PC-3 (cell line): Measurements from ENCODE around the gene RGS9BP. TPM values are rescaled to one million over a fixed set of nuclear protein-coding genes. Genes with fewer than 3 reads are reported as not detected.

Source experiments
- ATAC-seq: fragments of 200-7000 bp; cut with Tn5 transposase; 2 replicates; pipeline ENCODE4 v1.9.1; 2020; ENCODE audit warnings: mild to moderate bottlenecking, moderate library complexity
- BruUV-seq: library from RNA; stranded (reverse); fragments of 400-500 nt; replicated peaks from 2 replicates; lab custom pipeline; 2021; lab: Mats Ljungman, UMichigan
- CTCF ChIA-PET: fragments of 300-600 bp; sonication (Branson Sonifier 250); formaldehyde crosslinking; loops from one replicate; lab custom pipeline; 2022; ENCODE audit warnings: antibody characterized with exemption; lab: Charles Lee
- POLR2A ChIA-PET: fragments of 300-600 bp; sonication (Branson Sonifier 250); formaldehyde crosslinking; loops from one replicate; lab custom pipeline; 2022; ENCODE audit warnings: antibody characterized with exemption; ENCODE audit not compliant: unreplicated experiment; lab: Charles Lee
- DNase-seq: peaks from one replicate; pipeline ENCODE4 v3.0.0-alpha.2; 2015
- H2AFZ ChIP-seq: fragments of 300-600 bp; sonication (generic); 2 replicates; pipeline ENCODE4 v1.6.0; 2016; ENCODE audit warnings: antibody characterized with exemption, low read length
- H3F3A ChIP-seq: fragments of 300-600 bp; sonication (generic); one replicate; pipeline ENCODE4 v1.6.0; 2017; ENCODE audit warnings: antibody characterized with exemption, low read length, control low read depth, mild to moderate bottlenecking; ENCODE audit not compliant: unreplicated experiment
- H3K27ac ChIP-seq: fragments of 300-600 bp; sonication (generic); 2 replicates; pipeline ENCODE4 v1.5.1; 2016; ENCODE audit warnings: mild to moderate bottlenecking, low read length
- H3K27me3 ChIP-seq: fragments of 300-600 bp; sonication (generic); 2 replicates; pipeline ENCODE4 v1.6.1; 2016; ENCODE audit warnings: low read length, mixed read lengths
- H3K36me3 ChIP-seq: fragments of 300-600 bp; sonication (generic); 2 replicates; pipeline ENCODE4 v1.6.1; 2016; ENCODE audit warnings: low read depth, mixed run types, low read length, mixed read lengths
- H3K4me1 ChIP-seq: fragments of 300-600 bp; sonication (generic); 2 replicates; pipeline ENCODE4 v1.5.1; 2016; ENCODE audit warnings: low read length; ENCODE audit not compliant: insufficient read depth
- H3K4me2 ChIP-seq: fragments of 300-600 bp; sonication (generic); 2 replicates; pipeline ENCODE4 v1.6.0; 2016; ENCODE audit warnings: low read length
- H3K4me3 ChIP-seq: fragments of 300-600 bp; sonication (generic); 2 replicates; pipeline ENCODE4 v1.5.1; 2016; ENCODE audit warnings: mild to moderate bottlenecking, low read length, mixed read lengths
- H3K79me2 ChIP-seq: fragments of 300-600 bp; sonication (generic); 2 replicates; pipeline ENCODE4 v1.6.1; 2017; ENCODE audit warnings: low read length, mixed read lengths
- H3K9ac ChIP-seq: fragments of 300-600 bp; sonication (generic); 2 replicates; pipeline ENCODE4 v1.6.0; 2016; ENCODE audit warnings: mild to moderate bottlenecking, low read length
- H3K9me2 ChIP-seq: fragments of 300-600 bp; sonication (generic); replicated peaks from 2 replicates; pipeline ENCODE4 v1.6.1; 2016; ENCODE audit warnings: mixed run types, low read length, mixed read lengths
- H3K9me3 ChIP-seq: fragments of 300-600 bp; sonication (generic); 2 replicates; pipeline ENCODE4 v1.6.1; 2016; ENCODE audit warnings: low read length, mixed read lengths
- H4K20me1 ChIP-seq: fragments of 300-600 bp; sonication (generic); 2 replicates; pipeline ENCODE4 v1.6.1; 2016; ENCODE audit warnings: low read length, mixed read lengths
- CTCF ChIP-seq: fragments of 300-600 bp; sonication (generic); conservative IDR thresholded peaks from 2 replicates; pipeline ENCODE4 v1.5.1; 2017; ENCODE audit warnings: antibody characterized with exemption, low read depth, mild to moderate bottlenecking, low read length
- EZH2 ChIP-seq: fragments of 300-600 bp; sonication (generic); IDR thresholded peaks from one replicate; pipeline ENCODE4 v1.6.1; 2017; ENCODE audit warnings: antibody characterized with exemption, mild to moderate bottlenecking, low read length; ENCODE audit not compliant: unreplicated experiment
- EZH2phosphoT487 ChIP-seq: fragments of 300-600 bp; sonication (generic); IDR thresholded peaks from 2 replicates; pipeline ENCODE4 v1.6.1; 2018; ENCODE audit warnings: mild to moderate bottlenecking, antibody characterized with exemption, low read length, borderline replicate concordance
- intact Hi-C: fragments of 100-400 bp; cut with micrococcal nuclease; formaldehyde crosslinking; loops from 2 replicates; pipeline ENCODE4 v1.9.0; 2023
- total RNA-seq: library from RNA; depleted of rRNA; stranded (reverse); fragments of >200 nt; gene quantifications from 2 replicates; pipeline ENCODE4 v1.2.3, GENCODE V29; 2014

RGS9BP gene
- total RNA-seq, 1 experiment from 2014 or later: 1.6 TPM

GRCh38 chr19:32717496-32717895 is 41.8 kb downstream of the RGS9BP start:
- no peak overlapping the region for H3K27ac ChIP-seq
- H3K9ac ChIP-seq: no peak overlapping the region
- no peaks in the 10 kb centered on the region for H3K27me3 ChIP-seq
- no peaks in the 10 kb centered on the region for H3F3A ChIP-seq
- no peaks in the 10 kb centered on the region for H3K36me3 ChIP-seq
- no peaks in the 10 kb centered on the region for H3K79me2 ChIP-seq
- H3K4me2 ChIP-seq: no peak overlapping the region
- no peaks in the 10 kb centered on the region for H3K9me3 ChIP-seq
- no peak overlapping the region for H2AFZ ChIP-seq
- DNase-seq: no peak
- POLR2A ChIA-PET: no interaction called here
- no TSS peak for BruUV-seq
- H4K20me1 ChIP-seq: no peaks in the 10 kb centered on the region
- intact Hi-C loops: no loop called here
- no peak for ATAC-seq
- no peaks in the 10 kb centered on the region for H3K9me2 ChIP-seq
- no peaks in the 10 kb centered on the region for H3K4me1 ChIP-seq
- TF ChIP-seq EZH2phosphoT487 (no peak), CTCF (no peak), EZH2 (no peak)
- CTCF ChIA-PET: no interaction called here
- no peak overlapping the region for H3K4me3 ChIP-seq

GRCh38 chr19:32718286-32718685 is 42.6 kb downstream of the RGS9BP start:
- Histone ChIP-seq H3K4me3 (no peak overlapping the region), H3K9ac (no peak overlapping the region), H3K27me3 (no peaks in the 10 kb centered on the region), H3K36me3 (no peaks in the 10 kb centered on the region), H3K9me2 (no peaks in the 10 kb centered on the region), H4K20me1 (no peaks in the 10 kb centered on the region), H3K79me2 (no peaks in the 10 kb centered on the region), H3F3A (no peaks in the 10 kb centered on the region), H3K4me1 (no peaks in the 10 kb centered on the region), H3K9me3 (no peaks in the 10 kb centered on the region), H2AFZ (no peak overlapping the region), H3K27ac (no peak overlapping the region), H3K4me2 (no peak overlapping the region)
- POLR2A ChIA-PET: no interaction called here
- ATAC-seq: no peak
- intact Hi-C loops: no loop called here
- no TSS peak for BruUV-seq
- CTCF ChIA-PET: no interaction called here
- TF ChIP-seq CTCF (no peak), EZH2phosphoT487 (no peak), EZH2 (no peak)
- no peak for DNase-seq

GRCh38 chr19:32719611-32720059 is 44.0 kb downstream of the RGS9BP start, which contains the start of gene TDRD12:
TSS of gene TDRD12 (plus strand) at chr19:32719767. CDS start at chr19:32720073, 306 bp downstream.
- ATAC-seq: no peak
- Histone ChIP-seq H2AFZ (no peak within 1 kb of the TSS), H3K4me1 (no peaks in the 10 kb centered on the region), H3K4me3 (no peak within 1 kb of the TSS), H3K27me3 (no peaks in the 10 kb centered on the region), H4K20me1 (no peaks in the 10 kb centered on the region), H3K9me3 (no peaks in the 10 kb centered on the region), H3K9ac (no peak within 1 kb of the TSS), H3K36me3 (no peaks in the 10 kb centered on the region), H3K9me2 (no peaks in the 10 kb centered on the region), H3K79me2 (no peaks in the 10 kb centered on the region), H3K4me2 (no peak within 1 kb of the TSS), H3K27ac (no peak within 1 kb of the TSS), H3F3A (no peaks in the 10 kb centered on the region)
- DNase-seq: no peak
- BruUV-seq: no TSS peak
- TF ChIP-seq CTCF: peak; percentile 23; the same call in 1 of the 2 replicates
- no peak for TF ChIP-seq EZH2phosphoT487
- no peak for TF ChIP-seq EZH2
- POLR2A ChIA-PET: no interaction called here
- CTCF ChIA-PET: no interaction called here
- intact Hi-C loops: no loop called here
